ENCODE results near the gene CNTN3. TPM values are rescaled to one million over a fixed set of nuclear protein-coding genes. Genes with fewer than 3 reads are reported as not detected.

CNTN3 gene
- total RNA-seq, 2 donors from 2014 or later, result 2.5 to 3.5 TPM

- H3K36me3 ChIP-seq, result no peaks in the 10 kb centered on the region
- no peak for TF ChIP-seq CTCF (IDR thresholded peaks at IDR 0.05)
Observed at GRCh38 chr3:74601793-74602192, 12.7 kb downstream of the CNTN3 start.

GRCh38 chr3:74599564-74599963 is 14.9 kb downstream of the CNTN3 start:
- no peaks in the 10 kb centered on the region for H3K9me3 ChIP-seq
- H3K27me3 ChIP-seq, result no peaks in the 10 kb centered on the region
- H3K4me1 ChIP-seq, result no peaks in the 10 kb centered on the region
- H3K36me3 ChIP-seq, result no peaks in the 10 kb centered on the region
- DNase-seq (ENCODE audit: low spot score), result no peak
- no peak for TF ChIP-seq CTCF (IDR thresholded peaks at IDR 0.05)
- H3K4me3 ChIP-seq, result no peak overlapping the region
- no peak overlapping the region for H3K27ac ChIP-seq

More at GRCh38 chr3:74601793-74602192, 12.7 kb downstream of the CNTN3 start:
- Histone ChIP-seq H3K4me1 (no peaks in the 10 kb centered on the region), H3K4me3 (no peak overlapping the region), H3K27me3 (no peaks in the 10 kb centered on the region), H3K9me3 (no peaks in the 10 kb centered on the region), H3K27ac (no peak overlapping the region)
- DNase-seq (ENCODE audit: low spot score), result no peak

GRCh38 chr3:74593152-74593551 is 21.3 kb downstream of the CNTN3 start:
- Histone ChIP-seq H3K9me3 (no peaks in the 10 kb centered on the region), H3K4me1 (no peaks in the 10 kb centered on the region), H3K4me3 (no peak overlapping the region), H3K36me3 (no peaks in the 10 kb centered on the region), H3K27ac (no peak overlapping the region), H3K27me3 (no peaks in the 10 kb centered on the region)
- no peak for DNase-seq (ENCODE audit: low spot score)
- no peak for TF ChIP-seq CTCF (IDR thresholded peaks at IDR 0.05)

- no peak overlapping the region for H3K4me3 ChIP-seq
- no peaks in the 10 kb centered on the region for H3K9me3 ChIP-seq
- no peak for TF ChIP-seq CTCF (IDR thresholded peaks at IDR 0.05)
- no peak for DNase-seq (ENCODE audit: low spot score)
- H3K4me1 ChIP-seq, result no peaks in the 10 kb centered on the region
- H3K36me3 ChIP-seq, result no peaks in the 10 kb centered on the region
- no peak overlapping the region for H3K27ac ChIP-seq
- no peaks in the 10 kb centered on the region for H3K27me3 ChIP-seq
Observed at GRCh38 chr3:74592359-74592758, 22.1 kb downstream of the CNTN3 start.

- DNase-seq (ENCODE audit: low spot score), result no peak
- Histone ChIP-seq H3K9me3 (no peaks in the 10 kb centered on the region), H3K36me3 (no peaks in the 10 kb centered on the region), H3K4me3 (no peak overlapping the region), H3K27ac (no peak overlapping the region), H3K27me3 (no peaks in the 10 kb centered on the region), H3K4me1 (no peaks in the 10 kb centered on the region)
- TF ChIP-seq CTCF (IDR thresholded peaks at IDR 0.05), result no peak
Observed at GRCh38 chr3:74591946-74592345, 22.5 kb downstream of the CNTN3 start.

- no peak for TF ChIP-seq CTCF (IDR thresholded peaks at IDR 0.05)
- Histone ChIP-seq H3K4me3 (no peak overlapping the region), H3K27me3 (no peaks in the 10 kb centered on the region), H3K4me1 (no peaks in the 10 kb centered on the region), H3K27ac (no peak overlapping the region), H3K9me3 (no peaks in the 10 kb centered on the region), H3K36me3 (no peaks in the 10 kb centered on the region)
- no peak for DNase-seq (ENCODE audit: low spot score)
Observed at GRCh38 chr3:74591342-74591741, 23.1 kb downstream of the CNTN3 start.
